ENCODE data around the gene MARS1. TPM values are rescaled to one million over a fixed set of nuclear protein-coding genes. Genes with fewer than 3 reads are reported as not detected.

Gene MARS1
- total RNA-seq, 2 donors from 2014 or later = 130 to 243 TPM

DNA sequence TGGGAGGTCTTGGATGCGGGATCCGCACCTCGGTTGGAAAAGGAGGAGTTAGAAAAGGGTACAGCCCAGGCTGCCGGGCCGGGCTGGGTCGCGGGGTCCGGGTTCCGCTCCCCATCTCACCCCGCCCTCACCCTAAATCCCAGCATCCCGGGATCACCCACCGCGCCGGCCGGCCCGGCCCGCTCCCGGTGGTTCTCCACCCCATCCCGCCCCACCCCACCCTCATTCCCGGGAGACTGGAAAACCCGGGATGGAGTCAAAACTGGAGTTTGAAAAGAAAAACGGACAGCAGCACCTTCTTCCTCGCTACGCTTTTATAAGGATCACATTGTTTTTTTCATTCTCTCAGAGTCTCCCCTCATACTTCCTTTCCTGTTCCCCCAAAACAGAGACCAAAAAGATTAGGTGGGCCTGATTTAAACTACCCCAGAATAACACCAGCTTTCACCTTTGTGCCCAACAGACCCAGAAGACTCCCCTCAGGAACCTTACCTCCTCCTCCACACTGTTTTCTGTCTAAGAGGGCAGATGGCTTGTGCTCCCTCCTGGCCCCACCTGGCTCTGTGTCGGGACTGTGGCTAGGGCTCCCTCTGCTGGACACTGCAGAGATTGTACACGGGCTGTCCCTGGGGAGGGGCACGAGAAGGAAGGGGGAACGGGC, 25.5 kb upstream of the MARS1 start:
- no peaks in the 10 kb centered on the region for H3K9me3 Mint-ChIP-seq
- H3K4me1 Mint-ChIP-seq = peaks cover 24% of the 10 kb centered on the region
- peak; percentile 86 for ATAC-seq (replicated peaks)
- H3K27ac Mint-ChIP-seq = peak overlapping the region; percentile 67
- H3K36me3 Mint-ChIP-seq (ENCODE audit: low read depth) = no peaks in the 10 kb centered on the region
- peaks cover 12% of the 10 kb centered on the region for H3K27me3 Mint-ChIP-seq
- peak overlapping the region; percentile 83 for H3K4me3 Mint-ChIP-seq

DNA sequence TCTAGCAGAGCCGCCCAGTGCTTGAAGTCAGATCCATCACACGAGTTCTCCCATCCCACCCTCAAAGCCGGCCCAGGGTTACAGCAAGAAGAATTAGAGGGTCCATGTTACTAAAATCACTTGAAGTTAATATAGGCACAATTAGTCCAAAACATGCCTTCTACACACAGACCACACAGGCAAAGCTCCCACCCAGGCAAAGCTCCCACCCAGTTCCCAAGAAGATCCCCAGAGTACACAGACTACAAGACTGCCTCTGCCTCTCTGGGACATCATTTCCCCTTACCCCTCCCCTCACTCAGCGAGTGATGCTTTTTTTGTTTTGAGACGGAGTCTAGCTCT, 25.0 kb upstream of the MARS1 start:
- H3K27ac Mint-ChIP-seq = peak overlapping the region; percentile 67
- peaks cover 12% of the 10 kb centered on the region for H3K27me3 Mint-ChIP-seq
- H3K9me3 Mint-ChIP-seq = no peaks in the 10 kb centered on the region
- H3K4me1 Mint-ChIP-seq = peaks cover 24% of the 10 kb centered on the region
- peak overlapping the region; percentile 83 for H3K4me3 Mint-ChIP-seq
- H3K36me3 Mint-ChIP-seq (ENCODE audit: low read depth) = peaks cover 5% of the 10 kb centered on the region
- no peak for ATAC-seq (replicated peaks)

DNA sequence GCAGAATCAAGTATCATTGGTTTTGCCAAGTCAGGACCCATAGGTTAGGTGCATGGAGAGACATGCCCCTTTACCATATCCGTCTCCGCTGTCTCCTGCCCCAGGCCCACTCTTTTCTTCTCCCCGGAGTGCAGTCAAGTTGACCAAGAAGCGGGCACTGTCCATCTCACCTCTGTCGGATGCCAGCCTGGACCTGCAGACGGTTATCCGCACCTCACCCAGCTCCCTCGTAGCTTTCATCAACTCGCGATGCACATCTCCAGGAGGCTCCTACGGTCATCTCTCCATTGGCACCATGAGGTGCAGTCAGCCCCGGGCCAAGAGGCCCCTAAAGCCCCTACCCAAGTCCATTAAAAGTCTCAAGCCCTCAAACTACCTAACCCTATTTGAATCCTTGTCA, 23.3 kb upstream of the MARS1 start:
- no peak overlapping the region for H3K27ac Mint-ChIP-seq
- H3K36me3 Mint-ChIP-seq (ENCODE audit: low read depth) = peaks cover 22% of the 10 kb centered on the region
- peaks cover 12% of the 10 kb centered on the region for H3K27me3 Mint-ChIP-seq
- H3K9me3 Mint-ChIP-seq = no peaks in the 10 kb centered on the region
- H3K4me1 Mint-ChIP-seq = peaks cover 17% of the 10 kb centered on the region
- ATAC-seq (replicated peaks) = no peak
- no peak overlapping the region for H3K4me3 Mint-ChIP-seq

DNA sequence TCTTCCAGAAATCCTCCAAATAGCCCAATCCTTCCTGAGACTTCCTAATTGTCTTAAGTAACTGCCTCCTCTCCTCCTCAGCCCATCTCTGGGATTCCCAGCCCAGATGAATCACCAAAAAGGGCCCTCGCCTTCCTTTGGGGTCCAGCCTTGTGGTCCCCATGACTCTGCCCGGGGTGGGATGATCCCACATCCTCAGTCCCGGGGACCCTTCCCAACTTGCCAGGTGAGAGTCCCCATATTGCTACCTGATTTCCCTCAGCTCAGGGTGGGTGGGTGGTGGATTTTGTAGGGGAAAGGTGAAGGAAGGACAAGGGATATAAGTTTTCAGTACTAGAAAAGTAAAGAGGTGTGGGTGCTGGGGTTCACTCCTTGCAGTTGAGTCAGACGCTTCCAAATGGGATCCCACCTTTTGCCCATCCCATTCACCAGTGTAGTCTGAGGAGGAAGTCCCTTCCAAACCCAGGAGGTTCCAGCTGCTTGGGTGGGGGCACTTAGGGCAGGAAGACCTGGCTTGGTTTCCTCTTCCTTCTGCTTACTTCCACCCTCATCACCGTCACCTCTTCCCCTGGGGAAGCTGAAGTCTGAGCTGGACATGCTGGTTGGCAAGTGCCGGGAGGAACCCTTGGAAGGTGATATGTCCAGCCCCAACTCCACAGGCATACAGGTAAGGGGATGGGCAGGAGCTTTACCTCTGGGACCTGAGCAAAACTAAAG, 22.7 kb upstream of the MARS1 start:
- Mint-ChIP-seq H3K9me3 (no peaks in the 10 kb centered on the region), H3K4me1 (peaks cover 16% of the 10 kb centered on the region), H3K4me3 (no peak overlapping the region), H3K36me3 (ENCODE audit: low read depth) (peaks cover 28% of the 10 kb centered on the region), H3K27ac (no peak overlapping the region), H3K27me3 (peaks cover 11% of the 10 kb centered on the region)
- ATAC-seq (replicated peaks) = no peak

DNA sequence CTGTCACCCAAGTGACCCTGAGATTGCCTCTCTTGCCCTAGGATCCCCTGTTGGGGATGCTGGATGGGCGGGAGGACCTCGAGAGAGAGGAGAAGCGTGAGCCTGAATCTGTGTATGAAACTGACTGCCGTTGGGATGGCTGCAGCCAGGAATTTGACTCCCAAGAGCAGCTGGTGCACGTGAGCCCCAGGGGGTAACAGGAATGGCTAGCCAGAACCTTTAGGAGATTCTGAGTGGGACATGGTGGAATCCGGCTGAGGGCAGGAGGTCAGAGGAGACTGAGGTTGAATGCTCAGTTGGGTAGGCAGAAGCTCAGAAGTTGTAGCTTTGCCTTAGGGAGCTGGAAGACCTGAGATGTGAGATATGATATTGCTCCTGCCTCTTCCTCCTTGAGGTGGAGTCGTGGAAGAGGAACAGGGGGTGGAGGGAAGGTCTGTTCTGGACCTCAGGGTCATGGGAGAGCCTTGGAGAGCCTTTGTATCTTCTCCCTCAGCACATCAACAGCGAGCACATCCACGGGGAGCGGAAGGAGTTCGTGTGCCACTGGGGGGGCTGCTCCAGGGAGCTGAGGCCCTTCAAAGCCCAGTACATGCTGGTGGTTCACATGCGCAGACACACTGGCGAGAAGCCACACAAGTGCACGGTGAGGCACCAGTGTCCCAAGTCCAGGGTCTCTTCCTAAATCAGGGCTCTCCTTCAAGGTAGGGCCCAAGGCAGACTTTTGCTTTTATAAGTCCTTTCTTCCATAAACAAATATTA, 21.9 kb upstream of the MARS1 start:
- Mint-ChIP-seq H3K9me3 (no peaks in the 10 kb centered on the region), H3K36me3 (ENCODE audit: low read depth) (peaks cover 32% of the 10 kb centered on the region), H3K4me1 (peaks cover 12% of the 10 kb centered on the region), H3K27ac (no peak overlapping the region), H3K4me3 (no peak overlapping the region), H3K27me3 (peaks cover 7% of the 10 kb centered on the region)
- ATAC-seq (replicated peaks) = no peak

DNA sequence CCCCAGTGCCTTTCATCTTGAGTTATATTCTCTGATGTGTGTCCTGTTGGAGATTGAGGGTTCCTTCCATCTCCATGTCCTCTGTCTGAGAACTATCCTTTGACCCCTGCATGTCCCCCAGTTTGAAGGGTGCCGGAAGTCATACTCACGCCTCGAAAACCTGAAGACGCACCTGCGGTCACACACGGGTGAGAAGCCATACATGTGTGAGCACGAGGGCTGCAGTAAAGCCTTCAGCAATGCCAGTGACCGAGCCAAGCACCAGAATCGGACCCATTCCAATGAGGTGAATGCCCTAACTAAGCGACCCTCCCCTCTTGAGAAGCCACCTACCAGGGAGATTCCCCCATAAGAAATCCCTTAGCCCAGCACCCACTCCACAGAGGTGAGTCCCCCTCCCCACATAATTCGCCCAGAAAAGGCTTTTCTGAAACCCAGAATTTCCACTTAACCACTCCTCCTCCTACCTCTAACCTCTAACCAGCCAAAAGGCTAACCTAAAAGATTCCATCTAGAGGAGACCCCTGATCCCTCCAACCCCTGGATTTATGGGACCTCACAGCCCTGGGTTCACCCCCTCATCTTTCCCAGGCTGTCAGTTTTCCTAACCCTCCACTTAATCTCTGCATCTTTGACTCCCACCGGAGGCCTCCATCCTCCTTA, 20.5 kb upstream of the MARS1 start:
- Mint-ChIP-seq H3K4me3 (no peak overlapping the region), H3K9me3 (no peaks in the 10 kb centered on the region), H3K4me1 (peaks cover 11% of the 10 kb centered on the region), H3K36me3 (ENCODE audit: low read depth) (peaks cover 46% of the 10 kb centered on the region), H3K27me3 (peaks cover 4% of the 10 kb centered on the region), H3K27ac (no peak overlapping the region)
- no peak for ATAC-seq (replicated peaks)

DNA sequence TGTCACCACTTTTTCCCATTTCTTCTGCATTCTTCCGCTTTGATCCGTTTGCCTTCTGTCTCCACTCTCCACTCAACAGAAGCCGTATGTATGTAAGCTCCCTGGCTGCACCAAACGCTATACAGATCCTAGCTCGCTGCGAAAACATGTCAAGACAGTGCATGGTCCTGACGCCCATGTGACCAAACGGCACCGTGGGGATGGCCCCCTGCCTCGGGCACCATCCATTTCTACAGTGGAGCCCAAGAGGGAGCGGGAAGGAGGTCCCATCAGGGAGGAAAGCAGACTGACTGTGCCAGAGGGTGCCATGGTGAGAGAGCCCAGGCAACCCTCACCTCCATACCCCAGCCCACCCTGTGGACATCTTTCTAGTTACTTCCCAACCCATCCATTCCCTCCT, 20.0 kb upstream of the MARS1 start:
- no peaks in the 10 kb centered on the region for H3K27me3 Mint-ChIP-seq
- no peak overlapping the region for H3K4me3 Mint-ChIP-seq

DNA sequence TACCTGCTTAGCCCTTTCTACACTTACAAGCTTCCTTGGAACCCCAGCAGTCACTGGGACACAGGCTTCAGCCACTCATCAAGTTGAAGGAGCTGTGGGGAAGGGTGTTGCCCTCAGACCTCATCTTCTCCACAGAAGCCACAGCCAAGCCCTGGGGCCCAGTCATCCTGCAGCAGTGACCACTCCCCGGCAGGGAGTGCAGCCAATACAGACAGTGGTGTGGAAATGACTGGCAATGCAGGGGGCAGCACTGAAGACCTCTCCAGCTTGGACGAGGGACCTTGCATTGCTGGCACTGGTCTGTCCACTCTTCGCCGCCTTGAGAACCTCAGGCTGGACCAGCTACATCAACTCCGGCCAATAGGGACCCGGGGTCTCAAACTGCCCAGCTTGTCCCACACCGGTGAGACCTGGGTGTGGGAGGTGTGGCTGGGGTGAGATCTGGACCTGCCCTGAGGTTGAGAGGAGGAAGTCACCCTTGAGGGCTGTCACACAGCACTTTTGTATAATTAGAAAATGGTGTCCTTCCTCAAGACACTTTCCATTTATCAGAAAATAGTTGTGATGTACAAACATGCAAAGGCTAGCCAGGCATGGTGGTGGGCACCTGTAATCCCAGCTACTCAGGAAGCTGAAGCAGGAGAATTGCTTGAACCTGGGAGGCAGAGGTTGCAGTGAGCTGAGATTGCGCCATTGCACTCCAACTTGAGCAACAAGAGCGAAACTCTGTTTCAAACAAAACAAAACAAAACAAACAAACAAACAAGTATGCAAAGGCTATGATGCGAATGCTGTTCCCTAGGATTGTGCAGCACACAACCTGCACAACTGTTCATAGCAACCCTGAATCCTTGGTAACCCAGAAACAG, 18.3 kb upstream of the MARS1 start:
- Mint-ChIP-seq H3K4me1 (peaks cover 13% of the 10 kb centered on the region), H3K4me3 (no peak overlapping the region), H3K9me3 (no peaks in the 10 kb centered on the region), H3K27ac (no peak overlapping the region), H3K27me3 (no peaks in the 10 kb centered on the region), H3K36me3 (ENCODE audit: low read depth) (peaks cover 68% of the 10 kb centered on the region)
- ATAC-seq (replicated peaks) = peak; percentile 10

More for the DNA sequence above, 20.0 kb upstream of the MARS1 start:
- Mint-ChIP-seq H3K9me3 (no peaks in the 10 kb centered on the region), H3K4me1 (peaks cover 5% of the 10 kb centered on the region), H3K27ac (no peak overlapping the region), H3K36me3 (ENCODE audit: low read depth) (peaks cover 52% of the 10 kb centered on the region)
- ATAC-seq (replicated peaks) = no peak

DNA sequence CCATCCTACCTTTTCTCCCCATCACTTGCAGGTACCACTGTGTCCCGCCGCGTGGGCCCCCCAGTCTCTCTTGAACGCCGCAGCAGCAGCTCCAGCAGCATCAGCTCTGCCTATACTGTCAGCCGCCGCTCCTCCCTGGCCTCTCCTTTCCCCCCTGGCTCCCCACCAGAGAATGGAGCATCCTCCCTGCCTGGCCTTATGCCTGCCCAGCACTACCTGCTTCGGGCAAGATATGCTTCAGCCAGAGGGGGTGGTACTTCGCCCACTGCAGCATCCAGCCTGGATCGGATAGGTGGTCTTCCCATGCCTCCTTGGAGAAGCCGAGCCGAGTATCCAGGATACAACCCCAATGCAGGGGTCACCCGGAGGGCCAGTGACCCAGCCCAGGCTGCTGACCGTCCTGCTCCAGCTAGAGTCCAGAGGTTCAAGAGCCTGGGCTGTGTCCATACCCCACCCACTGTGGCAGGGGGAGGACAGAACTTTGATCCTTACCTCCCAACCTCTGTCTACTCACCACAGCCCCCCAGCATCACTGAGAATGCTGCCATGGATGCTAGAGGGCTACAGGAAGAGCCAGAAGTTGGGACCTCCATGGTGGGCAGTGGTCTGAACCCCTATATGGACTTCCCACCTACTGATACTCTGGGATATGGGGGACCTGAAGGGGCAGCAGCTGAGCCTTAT, 17.4 kb upstream of the MARS1 start:
- Mint-ChIP-seq H3K4me3 (no peak overlapping the region), H3K9me3 (no peaks in the 10 kb centered on the region), H3K27ac (no peak overlapping the region), H3K36me3 (ENCODE audit: low read depth) (peaks cover 77% of the 10 kb centered on the region), H3K4me1 (peaks cover 12% of the 10 kb centered on the region), H3K27me3 (no peaks in the 10 kb centered on the region)
- no peak for ATAC-seq (replicated peaks)

DNA sequence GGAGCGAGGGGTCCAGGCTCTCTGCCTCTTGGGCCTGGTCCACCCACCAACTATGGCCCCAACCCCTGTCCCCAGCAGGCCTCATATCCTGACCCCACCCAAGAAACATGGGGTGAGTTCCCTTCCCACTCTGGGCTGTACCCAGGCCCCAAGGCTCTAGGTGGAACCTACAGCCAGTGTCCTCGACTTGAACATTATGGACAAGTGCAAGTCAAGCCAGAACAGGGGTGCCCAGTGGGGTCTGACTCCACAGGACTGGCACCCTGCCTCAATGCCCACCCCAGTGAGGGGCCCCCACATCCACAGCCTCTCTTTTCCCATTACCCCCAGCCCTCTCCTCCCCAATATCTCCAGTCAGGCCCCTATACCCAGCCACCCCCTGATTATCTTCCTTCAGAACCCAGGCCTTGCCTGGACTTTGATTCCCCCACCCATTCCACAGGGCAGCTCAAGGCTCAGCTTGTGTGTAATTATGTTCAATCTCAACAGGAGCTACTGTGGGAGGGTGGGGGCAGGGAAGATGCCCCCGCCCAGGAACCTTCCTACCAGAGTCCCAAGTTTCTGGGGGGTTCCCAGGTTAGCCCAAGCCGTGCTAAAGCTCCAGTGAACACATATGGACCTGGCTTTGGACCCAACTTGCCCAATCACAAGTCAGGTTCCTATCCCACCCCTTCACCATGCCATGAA, 16.8 kb upstream of the MARS1 start:
- H3K4me3 Mint-ChIP-seq = no peak overlapping the region
- no peaks in the 10 kb centered on the region for H3K27me3 Mint-ChIP-seq
- ATAC-seq (replicated peaks) = no peak
- no peaks in the 10 kb centered on the region for H3K9me3 Mint-ChIP-seq
- peaks cover 84% of the 10 kb centered on the region for H3K36me3 Mint-ChIP-seq (ENCODE audit: low read depth)
- no peak overlapping the region for H3K27ac Mint-ChIP-seq
- H3K4me1 Mint-ChIP-seq = peaks cover 13% of the 10 kb centered on the region

DNA sequence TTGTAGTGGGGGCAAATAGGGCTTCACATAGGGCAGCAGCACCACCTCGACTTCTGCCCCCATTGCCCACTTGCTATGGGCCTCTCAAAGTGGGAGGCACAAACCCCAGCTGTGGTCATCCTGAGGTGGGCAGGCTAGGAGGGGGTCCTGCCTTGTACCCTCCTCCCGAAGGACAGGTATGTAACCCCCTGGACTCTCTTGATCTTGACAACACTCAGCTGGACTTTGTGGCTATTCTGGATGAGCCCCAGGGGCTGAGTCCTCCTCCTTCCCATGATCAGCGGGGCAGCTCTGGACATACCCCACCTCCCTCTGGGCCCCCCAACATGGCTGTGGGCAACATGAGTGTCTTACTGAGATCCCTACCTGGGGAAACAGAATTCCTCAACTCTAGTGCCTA, 16.2 kb upstream of the MARS1 start:
- Mint-ChIP-seq H3K9me3 (no peaks in the 10 kb centered on the region), H3K27me3 (no peaks in the 10 kb centered on the region), H3K36me3 (ENCODE audit: low read depth) (peaks cover 89% of the 10 kb centered on the region), H3K4me3 (no peak overlapping the region), H3K4me1 (peaks cover 16% of the 10 kb centered on the region), H3K27ac (peak overlapping the region; percentile 46)
- no peak for ATAC-seq (replicated peaks)

DNA sequence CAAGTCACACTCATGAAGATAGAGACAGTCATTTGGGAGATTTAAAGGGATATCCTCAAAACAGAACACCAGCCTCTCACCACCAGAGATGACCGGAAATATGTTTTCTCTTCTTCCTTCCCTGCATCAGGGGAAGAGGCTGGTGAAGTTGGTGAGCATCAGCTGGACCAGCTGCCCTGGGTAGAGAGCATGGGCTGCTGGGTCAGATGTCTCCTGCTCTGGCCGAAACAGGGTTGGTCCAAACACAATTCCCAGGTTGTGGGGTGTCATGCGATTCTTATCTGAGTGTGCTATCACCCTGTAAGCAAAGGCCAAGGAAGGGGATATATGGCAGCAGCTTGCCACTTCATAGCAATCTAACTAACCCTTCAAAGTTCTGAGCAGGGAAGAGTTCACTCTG, 15.5 kb upstream of the MARS1 start:
- Mint-ChIP-seq H3K4me3 (no peak overlapping the region), H3K36me3 (ENCODE audit: low read depth) (peaks cover 97% of the 10 kb centered on the region), H3K27ac (peak overlapping the region; percentile 46), H3K27me3 (no peaks in the 10 kb centered on the region), H3K9me3 (no peaks in the 10 kb centered on the region), H3K4me1 (peaks cover 16% of the 10 kb centered on the region)
- ATAC-seq (replicated peaks) = no peak

DNA sequence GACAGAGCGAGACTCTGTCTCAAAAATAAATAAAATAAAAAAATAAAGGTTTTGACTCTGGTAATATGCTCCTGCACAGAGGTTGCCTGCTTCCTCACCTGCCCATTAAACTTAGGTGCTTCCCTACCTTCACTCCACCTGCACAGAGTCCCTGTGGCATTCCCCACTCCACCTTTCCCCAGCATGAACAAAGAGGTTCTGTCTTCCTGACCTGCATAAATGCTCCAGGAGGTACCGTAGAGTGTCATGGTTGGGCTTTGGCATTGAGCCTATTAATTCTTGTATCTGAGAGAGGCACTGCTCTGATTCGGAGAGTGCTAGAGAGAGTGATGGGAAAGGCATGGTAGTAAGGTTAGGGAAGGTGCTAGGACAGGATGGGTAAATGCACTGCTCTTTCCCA, 14.5 kb upstream of the MARS1 start:
- ATAC-seq (replicated peaks) = no peak
- Mint-ChIP-seq H3K36me3 (ENCODE audit: low read depth) (peaks cover 97% of the 10 kb centered on the region), H3K4me3 (no peak overlapping the region), H3K4me1 (peaks cover 18% of the 10 kb centered on the region), H3K27ac (peak overlapping the region; percentile 63), H3K27me3 (no peaks in the 10 kb centered on the region), H3K9me3 (no peaks in the 10 kb centered on the region)

Data from activated T-helper 17 cell treated with anti-CD3 and anti-CD28 coated beads, Interleukin-2, amount 50 U/mL, for 72 hours (primary cell).